Measurements from ENCODE around the gene ABCD1.
"Not testable (repeated sequence)": the region's sequence is repeated elsewhere in the genome, so short reads cannot be mapped to it uniquely, and the experiment has no call there.

ABCD1 gene

DNA sequence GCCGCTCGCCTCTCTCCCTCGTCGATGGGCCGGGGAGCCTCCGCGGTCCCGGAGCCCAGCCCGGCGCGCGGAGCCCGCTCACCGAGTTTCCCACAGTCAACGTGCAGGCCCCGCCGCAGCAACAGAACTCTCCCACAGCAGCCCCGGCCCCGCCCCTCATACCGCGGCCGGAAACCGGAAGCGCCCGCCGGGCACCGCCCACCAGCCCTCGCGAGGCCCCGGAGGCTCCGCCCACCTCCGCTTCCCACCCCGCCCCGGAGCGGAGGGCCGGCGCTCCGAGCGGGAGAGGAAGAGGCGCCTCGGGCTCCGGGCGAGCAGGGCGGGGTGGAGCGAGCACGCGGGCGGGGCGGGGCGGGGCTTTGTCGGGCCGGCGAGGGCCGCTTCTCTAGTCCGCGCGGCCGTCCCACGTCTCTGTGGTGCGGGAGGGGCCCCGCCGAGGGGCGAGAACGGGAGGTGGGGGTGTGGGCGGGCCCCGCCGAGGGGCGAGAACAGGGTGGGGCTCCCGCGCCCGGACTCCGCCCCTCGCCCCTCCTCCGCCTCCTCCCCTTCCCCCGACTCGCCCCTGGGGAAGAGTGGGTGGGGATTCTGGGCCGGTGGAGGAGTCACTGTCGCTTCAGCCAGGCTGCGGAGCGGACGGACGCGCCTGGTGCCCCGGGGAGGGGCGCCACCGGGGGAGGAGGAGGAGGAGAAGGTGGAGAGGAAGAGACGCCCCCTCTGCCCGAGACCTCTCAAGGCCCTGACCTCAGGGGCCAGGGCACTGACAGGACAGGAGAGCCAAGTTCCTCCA, at the start of gene ABCD1, which contains the start of gene BCAP31:
Gene ABCD1, plus strand, starts transcription at position 605 of the 787 bp plus-strand sequence. CDS start 411 bp downstream, outside the sequence.
Gene BCAP31, minus strand, starts transcription at position 136 of the 787 bp plus-strand sequence. CDS start 1,143 bp downstream, outside the sequence.
- peak within 1 kb of the TSS; percentile 60 for H3K4me3 ChIP-seq (ENCODE audit: low read length)
- TF ChIP-seq, protein P1, sequence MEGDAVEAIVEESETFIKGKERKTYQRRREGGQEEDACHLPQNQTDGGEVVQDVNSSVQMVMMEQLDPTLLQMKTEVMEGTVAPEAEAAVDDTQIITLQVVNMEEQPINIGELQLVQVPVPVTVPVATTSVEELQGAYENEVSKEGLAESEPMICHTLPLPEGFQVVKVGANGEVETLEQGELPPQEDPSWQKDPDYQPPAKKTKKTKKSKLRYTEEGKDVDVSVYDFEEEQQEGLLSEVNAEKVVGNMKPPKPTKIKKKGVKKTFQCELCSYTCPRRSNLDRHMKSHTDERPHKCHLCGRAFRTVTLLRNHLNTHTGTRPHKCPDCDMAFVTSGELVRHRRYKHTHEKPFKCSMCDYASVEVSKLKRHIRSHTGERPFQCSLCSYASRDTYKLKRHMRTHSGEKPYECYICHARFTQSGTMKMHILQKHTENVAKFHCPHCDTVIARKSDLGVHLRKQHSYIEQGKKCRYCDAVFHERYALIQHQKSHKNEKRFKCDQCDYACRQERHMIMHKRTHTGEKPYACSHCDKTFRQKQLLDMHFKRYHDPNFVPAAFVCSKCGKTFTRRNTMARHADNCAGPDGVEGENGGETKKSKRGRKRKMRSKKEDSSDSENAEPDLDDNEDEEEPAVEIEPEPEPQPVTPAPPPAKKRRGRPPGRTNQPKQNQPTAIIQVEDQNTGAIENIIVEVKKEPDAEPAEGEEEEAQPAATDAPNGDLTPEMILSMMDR (conservative IDR thresholded peaks at IDR 0.05; ENCODE audit: low read depth, low read length): no peak
- DNase-seq (ENCODE audit: low read depth): no peak

DNA sequence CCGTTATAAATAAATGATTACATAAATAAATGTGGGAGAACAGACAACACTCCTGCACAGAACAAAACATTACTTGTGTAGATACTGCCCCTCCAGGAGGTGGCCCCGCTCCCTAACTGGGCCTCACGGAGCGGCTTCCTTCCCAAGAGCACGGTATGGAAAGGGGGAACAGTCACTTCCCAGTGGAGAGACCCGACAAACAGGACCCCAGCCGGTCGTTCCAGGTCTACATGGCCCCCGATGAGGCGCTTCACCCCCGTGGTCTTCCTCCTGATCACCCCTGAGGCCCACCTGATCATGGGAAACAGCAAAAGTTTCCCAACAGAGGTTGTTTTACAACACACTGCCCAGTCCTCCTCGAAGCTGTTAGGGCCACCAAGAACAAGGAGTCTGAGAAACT, 43.5 kb upstream of the ABCD1 start:
- H3K4me3 ChIP-seq (ENCODE audit: low read length): no peak overlapping the region
- TF ChIP-seq, protein P1 (conservative IDR thresholded peaks at IDR 0.05; ENCODE audit: low read depth, low read length): no peak
- no peak for DNase-seq (ENCODE audit: low read depth)

DNA sequence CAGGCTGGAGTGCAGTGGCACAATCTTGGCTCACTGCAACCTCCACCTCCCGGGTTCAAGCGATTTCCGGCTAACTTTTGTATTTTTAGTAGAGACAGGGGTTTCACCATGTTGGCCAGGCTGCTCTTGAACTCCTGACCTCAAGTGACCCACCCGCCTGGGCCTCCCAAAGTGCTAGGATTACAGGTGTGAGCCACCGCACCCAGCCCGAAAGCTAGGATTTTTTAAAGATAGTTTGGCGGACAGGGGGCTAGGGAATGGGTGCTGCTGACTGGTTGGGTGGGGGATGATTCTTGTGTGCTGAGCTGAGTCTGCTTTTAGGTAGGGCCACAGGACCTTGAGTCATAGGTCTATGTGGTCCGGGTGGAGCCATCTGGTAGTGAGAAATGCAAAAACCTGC, 41.2 kb upstream of the ABCD1 start:
- not testable (repeated sequence) for H3K4me3 ChIP-seq (ENCODE audit: low read length); DNase-seq (ENCODE audit: low read depth)

DNA sequence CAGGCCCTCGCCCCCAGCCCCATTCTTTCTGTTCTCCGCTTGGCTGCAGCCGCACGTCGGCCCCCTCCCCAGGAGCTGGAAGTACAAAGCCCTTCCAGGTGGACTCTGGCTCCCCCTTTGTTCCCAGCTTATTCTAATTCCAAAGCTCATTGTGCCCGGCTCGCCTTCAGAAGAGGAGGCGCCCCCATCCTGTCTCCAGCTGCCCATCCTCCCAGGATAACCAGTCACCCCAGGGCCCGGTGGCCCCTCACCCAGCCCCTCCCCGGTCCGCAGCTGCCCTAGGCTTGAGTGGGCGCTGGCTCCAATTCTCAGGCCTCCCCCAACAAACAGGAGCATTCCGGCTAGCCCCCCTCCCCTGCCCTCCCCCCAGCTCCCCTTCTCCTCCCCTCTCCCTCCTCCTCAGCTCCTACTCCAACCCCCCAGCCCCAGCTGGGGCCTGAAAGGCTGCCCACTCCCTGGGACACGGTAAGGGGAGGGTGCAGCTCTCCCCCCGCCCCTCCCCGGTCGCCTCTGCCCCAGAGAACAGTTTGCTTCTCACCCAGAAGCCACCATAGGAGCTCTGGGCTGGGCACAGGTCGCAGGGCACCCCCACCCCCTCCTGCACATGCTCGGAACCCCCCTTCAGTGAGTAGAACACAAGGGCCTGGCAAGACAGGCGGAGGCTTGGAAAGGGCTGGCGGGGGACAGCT, 40.0 kb upstream of the ABCD1 start:
- H3K4me3 ChIP-seq (ENCODE audit: low read length): no peak overlapping the region
- DNase-seq (ENCODE audit: low read depth): no peak
- TF ChIP-seq, protein P1 (conservative IDR thresholded peaks at IDR 0.05; ENCODE audit: low read depth, low read length): no peak

DNA sequence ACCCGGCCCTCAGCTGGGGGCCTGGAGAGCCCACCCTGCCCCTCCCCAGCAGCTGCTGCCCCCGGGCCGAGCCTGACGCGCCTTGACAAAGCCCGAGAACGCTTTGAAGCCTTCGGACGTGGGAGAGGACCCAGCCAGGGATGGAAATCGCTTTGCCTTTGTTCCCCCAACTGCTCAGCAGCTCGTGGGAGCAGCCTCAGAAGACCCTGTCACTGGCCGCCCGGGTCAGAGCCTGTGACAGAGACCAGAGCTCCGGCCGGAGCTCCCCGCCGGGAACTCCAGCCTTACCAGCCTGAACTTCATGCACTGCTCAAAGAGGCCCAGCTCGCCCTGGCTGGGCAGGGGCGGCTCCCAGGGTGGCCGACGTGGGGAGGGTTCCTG, 39.5 kb upstream of the ABCD1 start:
- TF ChIP-seq, protein P1 (conservative IDR thresholded peaks at IDR 0.05; ENCODE audit: low read depth, low read length): no peak
- DNase-seq (ENCODE audit: low read depth): no peak
- no peak overlapping the region for H3K4me3 ChIP-seq (ENCODE audit: low read length)

DNA sequence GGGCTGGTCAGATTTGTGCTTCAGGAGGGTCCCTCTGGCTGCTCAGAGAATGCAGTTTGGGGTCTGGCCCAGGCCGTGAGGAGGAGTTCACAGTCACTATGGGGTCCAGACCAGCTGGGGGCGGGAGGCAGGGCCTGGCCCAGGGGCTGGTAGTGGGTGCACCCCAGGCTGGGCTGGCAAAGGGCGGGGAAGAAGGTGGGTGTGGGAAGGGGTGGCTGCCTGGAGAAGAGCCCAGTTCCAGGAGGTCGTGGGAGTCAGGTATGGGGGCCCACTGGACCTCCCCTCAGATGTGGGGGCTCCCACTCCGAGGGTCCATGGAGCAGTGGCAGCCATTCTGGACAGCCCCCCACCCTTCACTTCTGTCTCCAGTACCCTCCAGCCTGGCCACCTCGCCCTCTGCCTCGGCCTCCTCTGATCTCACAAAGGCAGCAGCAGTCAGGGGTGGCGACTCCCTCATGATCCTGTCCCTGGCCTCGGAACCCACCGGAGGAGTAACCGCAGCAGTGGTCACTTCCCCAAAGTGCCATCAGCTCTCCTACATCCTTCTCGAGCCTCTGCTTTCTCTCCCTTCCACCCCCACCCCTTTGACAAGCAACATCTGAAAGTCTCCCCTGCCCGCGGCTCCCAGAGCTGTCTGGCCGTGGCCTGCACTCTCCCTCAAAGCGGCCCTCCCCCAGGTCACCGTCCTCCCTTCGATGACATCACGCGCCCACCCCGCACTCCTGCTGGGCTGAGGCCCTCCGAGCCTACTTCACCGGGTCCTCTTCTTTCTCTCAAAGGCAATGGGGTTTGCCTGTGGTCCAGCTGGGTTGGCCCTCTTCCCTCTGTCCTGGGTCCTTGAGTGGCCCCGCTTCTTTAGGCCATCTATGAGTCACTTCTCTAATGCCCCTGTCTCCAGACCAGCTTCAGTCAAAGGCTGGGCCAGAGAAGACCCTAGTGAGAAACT, 38.6 kb upstream of the ABCD1 start:
- DNase-seq (ENCODE audit: low read depth): no peak
- TF ChIP-seq, protein P1 (conservative IDR thresholded peaks at IDR 0.05; ENCODE audit: low read depth, low read length): no peak

DNA sequence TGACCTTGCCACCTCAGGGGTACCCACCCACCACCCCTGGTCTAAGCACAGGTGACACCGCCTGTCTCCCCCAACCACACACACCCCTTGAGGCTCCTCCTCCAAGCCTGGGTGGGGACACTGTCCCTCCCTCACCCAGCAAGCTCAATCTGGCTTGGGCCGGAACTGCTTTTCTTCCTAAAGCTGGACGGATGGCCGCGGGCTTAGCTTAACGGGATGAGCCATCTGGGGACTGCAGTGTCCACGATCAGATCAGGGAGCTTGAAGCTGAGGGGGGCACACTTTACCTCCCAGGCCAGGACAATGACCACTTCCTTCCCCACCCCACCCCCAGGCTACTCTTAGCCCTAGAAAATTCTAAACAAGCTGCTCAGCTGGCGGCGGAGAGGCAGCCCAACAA, 37.9 kb upstream of the ABCD1 start:
- no peak for DNase-seq (ENCODE audit: low read depth)
- TF ChIP-seq, protein P1 (conservative IDR thresholded peaks at IDR 0.05; ENCODE audit: low read depth, low read length): no peak
- H3K4me3 ChIP-seq (ENCODE audit: low read length): no peak overlapping the region

More for the DNA sequence above, 38.6 kb upstream of the ABCD1 start:
- no peak overlapping the region for H3K4me3 ChIP-seq (ENCODE audit: low read length)

Data from retinal pigment epithelial cell (primary cell).